CD4-positive, CD25-positive, alpha-beta regulatory T cell (primary cell): ENCODE results near the gene VSIG10L2. TPM values are rescaled to one million over a fixed set of nuclear protein-coding genes. Genes with fewer than 3 reads are reported as not detected.

Experiments
- ATAC-seq, 2 donors: fragments of 150-1000 bp; cut with Tn5 transposase; one replicate each; pipeline ENCODE4 v1.10.0; 2021; ENCODE audit warnings: low read depth in 2 of 2, moderate number of reproducible peaks in 2 of 2, moderate library complexity in 1 of 2
- DNase-seq, 3 donors: peaks; one replicate each; pipeline versions ENCODE4 v3.0.0 to v3.0.0-alpha.2; 2012 to 2022; ENCODE audit warnings: mixed read lengths in 1 of 3
- H3K27ac ChIP-seq: one replicate; pipeline ENCODE4 v1.7.0; 2013; ENCODE audit warnings: mild to moderate bottlenecking, low read length; ENCODE audit not compliant: insufficient read depth, poor library complexity, severe bottlenecking
- H3K27me3 ChIP-seq: one replicate; pipeline ENCODE4 v1.7.0; 2013; ENCODE audit warnings: low read length; ENCODE audit not compliant: control insufficient read depth, insufficient read depth
- H3K36me3 ChIP-seq: one replicate; pipeline ENCODE4 v1.7.0; 2013; ENCODE audit warnings: mild to moderate bottlenecking, low read length, moderate library complexity; ENCODE audit not compliant: control insufficient read depth, insufficient read depth
- H3K4me1 ChIP-seq: 2 replicates; pipeline ENCODE4 v1.7.0; 2013; ENCODE audit warnings: mild to moderate bottlenecking, low read length; ENCODE audit not compliant: insufficient read depth, control insufficient read depth, poor library complexity, severe bottlenecking
- H3K4me3 ChIP-seq: one replicate; pipeline ENCODE4 v1.7.0; 2013; ENCODE audit warnings: low read depth, mild to moderate bottlenecking, low read length, moderate library complexity
- H3K9me3 ChIP-seq, 2 experiments: 1 replicate in 1 of 2; 2 replicates in 1 of 2; pipeline ENCODE4 v1.7.0; 2013; ENCODE audit warnings: low read length in 2 of 2, mild to moderate bottlenecking in 1 of 2, moderate library complexity in 1 of 2; ENCODE audit not compliant: control insufficient read depth in 2 of 2
- H3K27ac Mint-ChIP-seq, 3 donors: one replicate each; pipeline ENCODE4 v1.8.0; 2020 to 2022; ENCODE audit warnings: mild to moderate bottlenecking in 3 of 3, mixed read lengths in 3 of 3, moderate library complexity in 2 of 3
- H3K27me3 Mint-ChIP-seq: one replicate; pipeline ENCODE4 v1.8.0; 2022; ENCODE audit warnings: mild to moderate bottlenecking, mixed read lengths
- H3K36me3 Mint-ChIP-seq: one replicate; pipeline ENCODE4 v1.8.0; 2020; ENCODE audit warnings: mixed read lengths
- H3K4me1 Mint-ChIP-seq, 4 donors: one replicate each; pipeline ENCODE4 v1.8.0; 2020 to 2022; ENCODE audit warnings: mixed read lengths in 4 of 4, mild to moderate bottlenecking in 1 of 4
- H3K4me3 Mint-ChIP-seq, 4 donors: one replicate each; pipeline ENCODE4 v1.8.0; 2020 to 2022; ENCODE audit warnings: mild to moderate bottlenecking in 4 of 4, mixed read lengths in 4 of 4, moderate library complexity in 3 of 4
- H3K9me3 Mint-ChIP-seq, 7 donors: one replicate each; pipeline ENCODE4 v1.8.0; 2020 to 2022; ENCODE audit warnings: mixed read lengths in 7 of 7, mild to moderate bottlenecking in 3 of 7, moderate library complexity in 2 of 7
- polyA plus RNA-seq, 4 donors: library from polyadenylated mRNA; unstranded; fragments of 300-500 nt; fragmentation: Illumina TruSeq; gene quantifications; one replicate each; pipeline ENCODE4 v1.2.3, GENCODE V29; 2021
- total RNA-seq: library from RNA; stranded (reverse); gene quantifications from one replicate; pipeline ENCODE4 v1.2.3, GENCODE V29; 2022

Gene VSIG10L2
- total and polyA plus RNA-seq, 5 donors from 2014 or later: not detected

DNA sequence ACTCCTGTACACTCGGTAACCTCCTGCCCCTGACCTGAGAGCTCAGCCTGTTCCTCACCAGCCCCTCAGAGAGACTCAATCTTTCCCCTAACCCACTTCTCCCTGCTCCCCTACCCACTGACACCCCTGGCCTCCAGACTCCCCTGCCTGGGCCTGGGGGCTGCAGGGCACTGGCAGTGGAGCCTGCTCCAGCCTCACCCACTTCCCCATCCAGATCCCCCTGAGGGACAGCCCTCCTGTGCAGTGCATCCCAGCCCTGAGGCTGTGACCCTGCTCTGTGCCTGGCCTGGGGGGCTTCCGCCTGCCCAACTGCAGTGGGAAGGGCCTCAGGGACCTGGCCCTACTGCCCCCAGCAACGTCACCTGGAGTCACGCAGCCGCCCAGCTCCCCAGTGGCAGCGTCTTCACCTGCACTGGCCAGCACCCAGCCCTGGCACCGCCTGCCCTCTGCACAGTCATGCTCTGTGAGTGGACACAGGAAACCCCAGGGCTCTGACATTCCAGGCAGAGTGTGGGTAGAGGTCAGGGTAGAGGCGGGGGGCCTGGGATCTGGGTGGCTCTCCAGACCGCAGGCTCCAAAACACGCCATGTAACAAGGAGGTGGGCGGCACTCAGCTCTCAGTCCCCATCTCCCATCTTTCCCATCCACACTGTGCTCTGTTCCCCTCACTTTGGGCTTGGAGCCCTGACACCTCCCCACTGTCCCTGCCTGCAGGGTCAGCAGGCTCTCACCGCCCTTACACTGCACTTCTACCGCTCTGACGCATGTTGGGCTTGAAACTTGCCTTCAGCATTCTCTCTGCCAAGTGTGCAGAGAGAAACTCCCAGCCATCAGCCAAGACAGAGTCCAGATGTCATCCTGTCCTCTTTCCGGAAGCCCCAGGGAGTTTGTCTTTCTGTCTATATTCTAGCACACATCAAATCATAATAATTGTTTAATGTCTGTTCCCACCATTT lies 5.1 kb downstream of the VSIG10L2 start:
- no peak overlapping the region for H3K27ac ChIP-seq
- no peak for DNase-seq
- H3K4me1 Mint-ChIP-seq: no peaks in the 10 kb centered on the region
- H3K36me3 ChIP-seq: no peaks in the 10 kb centered on the region
- H3K27ac Mint-ChIP-seq: no peak overlapping the region
- no peak for ATAC-seq
- H3K9me3 ChIP-seq: no peaks in the 10 kb centered on the region
- no peaks in the 10 kb centered on the region for H3K27me3 ChIP-seq
- no peak overlapping the region for H3K4me3 Mint-ChIP-seq
- no peaks in the 10 kb centered on the region for H3K36me3 Mint-ChIP-seq
- H3K9me3 Mint-ChIP-seq: no peaks in the 10 kb centered on the region
- no peaks in the 10 kb centered on the region for H3K4me1 ChIP-seq
- no peak overlapping the region for H3K4me3 ChIP-seq
- H3K27me3 Mint-ChIP-seq: no peaks in the 10 kb centered on the region

DNA sequence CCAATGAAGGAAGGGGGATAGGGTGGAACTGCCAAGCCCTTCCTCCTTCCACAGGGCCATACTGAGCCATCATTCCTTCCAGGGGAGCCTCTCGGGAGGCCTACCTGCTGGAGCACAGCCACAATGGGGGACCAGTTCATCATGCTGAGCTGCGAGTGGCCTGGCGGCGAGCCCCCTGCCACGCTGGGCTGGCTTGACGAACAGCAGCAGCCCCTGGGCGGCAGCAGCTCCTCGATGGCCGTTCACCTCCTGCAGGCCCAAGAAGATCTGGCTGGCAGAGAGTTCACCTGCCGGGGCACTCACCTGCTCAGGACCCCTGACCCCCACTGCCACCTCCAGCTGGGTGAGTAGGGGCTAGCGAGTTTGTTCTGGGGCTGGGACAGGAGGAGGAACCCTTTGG lies 5.9 kb downstream of the VSIG10L2 start:
- Mint-ChIP-seq H3K4me1 (no peaks in the 10 kb centered on the region), H3K36me3 (no peaks in the 10 kb centered on the region), H3K27ac (no peak overlapping the region), H3K4me3 (no peak overlapping the region), H3K27me3 (no peaks in the 10 kb centered on the region), H3K9me3 (no peaks in the 10 kb centered on the region)
- Histone ChIP-seq H3K4me1 (no peaks in the 10 kb centered on the region), H3K36me3 (no peaks in the 10 kb centered on the region), H3K4me3 (no peak overlapping the region), H3K27ac (no peak overlapping the region), H3K27me3 (no peaks in the 10 kb centered on the region), H3K9me3 (no peaks in the 10 kb centered on the region)
- DNase-seq (no peak), ATAC-seq (no peak)

DNA sequence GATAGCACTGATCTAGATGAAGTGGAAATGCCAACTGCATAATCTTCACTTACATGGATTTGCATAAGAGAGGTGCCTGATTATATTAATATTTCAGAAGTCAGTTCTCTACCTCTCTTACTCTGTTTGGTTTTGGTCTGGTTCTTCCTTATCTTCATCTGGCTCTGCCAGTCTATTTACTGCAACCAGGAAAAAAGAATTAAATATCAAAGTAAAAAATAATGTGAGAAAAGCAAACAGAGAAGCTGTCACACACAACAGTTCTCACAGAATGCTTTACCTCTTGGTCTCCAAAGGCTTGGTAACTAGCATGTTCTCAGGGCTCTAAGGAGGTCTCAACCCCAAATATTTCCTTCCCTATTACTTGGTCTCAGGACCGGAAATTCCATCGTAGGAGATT lies 6.7 kb downstream of the VSIG10L2 start:
- Mint-ChIP-seq H3K36me3 (no peaks in the 10 kb centered on the region), H3K4me1 (peaks cover 0 to under 1% (median under 1%) of the 10 kb centered on the region in 4 donors), H3K9me3 (no peaks in the 10 kb centered on the region), H3K27ac (no peak overlapping the region), H3K4me3 (no peak overlapping the region), H3K27me3 (no peaks in the 10 kb centered on the region)
- DNase-seq: no peak
- H3K9me3 ChIP-seq: no peaks in the 10 kb centered on the region
- no peaks in the 10 kb centered on the region for H3K36me3 ChIP-seq
- no peaks in the 10 kb centered on the region for H3K27me3 ChIP-seq
- H3K4me1 ChIP-seq: no peaks in the 10 kb centered on the region
- H3K27ac ChIP-seq: no peak overlapping the region
- H3K4me3 ChIP-seq: no peak overlapping the region
- ATAC-seq: no peak

DNA sequence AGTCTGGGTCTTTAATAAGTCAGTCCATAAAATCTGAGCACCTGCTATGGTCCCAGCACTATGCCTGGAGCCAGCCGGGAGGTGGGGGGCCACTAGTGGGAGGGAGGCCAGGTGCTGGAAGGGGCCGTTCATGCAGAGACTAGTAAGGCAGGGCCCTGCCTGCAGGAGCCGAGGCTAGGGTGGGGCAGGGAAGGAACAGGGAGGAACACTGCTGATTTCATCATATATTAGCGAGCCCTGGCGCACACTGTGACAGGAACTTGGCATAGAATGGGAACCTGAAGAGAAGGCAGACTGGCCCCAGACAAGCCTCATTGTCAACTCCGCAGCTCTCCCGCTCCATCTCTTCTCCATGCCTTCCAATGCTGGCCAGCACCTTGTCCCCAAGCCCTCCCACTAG lies 7.1 kb downstream of the VSIG10L2 start:
- Histone ChIP-seq H3K27me3 (no peaks in the 10 kb centered on the region), H3K4me3 (no peak overlapping the region), H3K36me3 (no peaks in the 10 kb centered on the region), H3K27ac (no peak overlapping the region), H3K4me1 (no peaks in the 10 kb centered on the region), H3K9me3 (no peaks in the 10 kb centered on the region)
- H3K4me1 Mint-ChIP-seq: peaks cover 0 to 5% (median 2%) of the 10 kb centered on the region in 4 donors
- H3K4me3 Mint-ChIP-seq: no peak overlapping the region
- H3K9me3 Mint-ChIP-seq: no peaks in the 10 kb centered on the region
- no peak overlapping the region for H3K27ac Mint-ChIP-seq
- no peaks in the 10 kb centered on the region for H3K36me3 Mint-ChIP-seq
- H3K27me3 Mint-ChIP-seq: no peaks in the 10 kb centered on the region
- no peak for ATAC-seq
- no peak for DNase-seq

DNA sequence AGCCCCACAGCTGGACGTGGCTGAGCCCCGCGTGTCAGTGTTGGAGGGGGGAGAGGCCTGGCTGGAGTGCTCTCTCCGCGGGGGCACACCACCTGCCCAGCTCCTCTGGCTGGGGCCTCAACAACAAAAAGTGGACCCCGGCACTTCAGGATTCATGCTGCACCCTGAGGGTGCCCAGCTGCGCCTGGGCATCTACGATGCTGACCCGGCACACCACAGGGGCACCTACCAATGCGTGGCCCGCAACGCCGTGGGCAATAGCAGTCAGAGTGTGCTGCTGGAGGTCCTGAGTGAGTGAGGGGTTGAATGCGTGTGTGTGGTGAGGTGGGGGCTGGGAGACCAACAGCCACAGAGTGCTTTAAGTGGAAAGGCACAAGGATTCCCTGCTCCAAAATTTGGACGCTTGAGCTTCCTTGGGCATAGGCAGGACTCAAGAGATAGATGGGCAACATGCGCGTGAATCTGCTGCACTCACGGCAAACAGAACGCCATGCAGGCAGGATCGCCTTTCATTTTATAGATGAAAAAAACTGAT lies 7.6 kb downstream of the VSIG10L2 start:
- H3K4me3 Mint-ChIP-seq: no peak overlapping the region
- H3K36me3 Mint-ChIP-seq: no peaks in the 10 kb centered on the region
- H3K4me1 Mint-ChIP-seq: peaks cover 0 to 6% (median 2%) of the 10 kb centered on the region in 4 donors
- H3K27ac Mint-ChIP-seq: no peak overlapping the region
- ATAC-seq: no peak
- H3K27me3 ChIP-seq: no peaks in the 10 kb centered on the region
- no peak overlapping the region for H3K27ac ChIP-seq
- H3K4me3 ChIP-seq: no peak overlapping the region
- H3K9me3 Mint-ChIP-seq: no peaks in the 10 kb centered on the region
- no peak for DNase-seq
- no peaks in the 10 kb centered on the region for H3K27me3 Mint-ChIP-seq
- no peaks in the 10 kb centered on the region for H3K36me3 ChIP-seq
- H3K4me1 ChIP-seq: no peaks in the 10 kb centered on the region
- H3K9me3 ChIP-seq: no peaks in the 10 kb centered on the region

DNA sequence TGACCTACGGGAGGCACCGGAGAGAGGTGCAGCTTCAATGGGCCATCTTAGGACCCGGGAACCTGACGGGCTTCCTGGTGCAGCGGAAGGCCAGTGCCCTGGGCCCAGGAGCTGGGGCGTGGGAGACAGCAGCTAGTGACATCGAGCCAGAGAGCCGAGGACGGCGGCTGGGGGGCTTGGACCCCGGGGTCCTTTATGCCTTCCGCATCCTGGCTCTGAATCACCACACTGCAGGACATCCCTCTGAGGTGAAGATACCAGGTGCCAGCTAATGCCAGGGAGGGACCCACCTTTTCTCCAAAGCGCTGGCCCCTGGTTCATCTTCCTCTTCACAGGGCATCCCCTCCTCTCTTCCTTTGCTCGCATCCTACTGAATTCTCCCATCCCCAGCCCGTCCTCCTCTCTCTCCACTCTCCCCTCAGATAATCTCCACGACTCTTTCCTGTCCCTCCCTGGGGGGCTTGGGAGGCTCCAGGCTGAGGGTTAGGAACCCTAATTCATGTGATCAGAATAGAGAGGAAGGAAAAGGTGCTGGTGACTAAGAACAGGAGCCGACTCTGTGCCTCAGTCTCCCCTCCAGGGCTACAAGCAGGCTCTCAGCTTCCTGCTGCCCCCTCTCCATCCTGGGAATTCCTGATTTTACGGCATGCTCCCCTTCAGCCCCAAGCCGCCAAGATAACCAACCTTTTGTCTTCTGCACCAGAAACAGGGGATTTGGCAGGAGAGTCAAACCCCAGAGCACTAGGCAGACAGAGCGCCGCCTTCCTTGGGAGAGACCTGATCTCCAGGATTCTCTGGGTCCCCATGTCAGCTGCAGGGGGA lies 8.5 kb downstream of the VSIG10L2 start:
- no peaks in the 10 kb centered on the region for H3K36me3 ChIP-seq
- DNase-seq (no peak), ATAC-seq (no peak)
- peaks cover 0 to 6% (median 2%) of the 10 kb centered on the region in 4 donors for H3K4me1 Mint-ChIP-seq
- H3K27ac Mint-ChIP-seq: no peak overlapping the region
- no peaks in the 10 kb centered on the region for H3K36me3 Mint-ChIP-seq
- no peak overlapping the region for H3K4me3 Mint-ChIP-seq
- no peaks in the 10 kb centered on the region for H3K27me3 Mint-ChIP-seq
- H3K9me3 ChIP-seq: no peaks in the 10 kb centered on the region
- H3K27ac ChIP-seq: no peak overlapping the region
- no peak overlapping the region for H3K4me3 ChIP-seq
- no peaks in the 10 kb centered on the region for H3K4me1 ChIP-seq
- no peaks in the 10 kb centered on the region for H3K9me3 Mint-ChIP-seq
- H3K27me3 ChIP-seq: no peaks in the 10 kb centered on the region

DNA sequence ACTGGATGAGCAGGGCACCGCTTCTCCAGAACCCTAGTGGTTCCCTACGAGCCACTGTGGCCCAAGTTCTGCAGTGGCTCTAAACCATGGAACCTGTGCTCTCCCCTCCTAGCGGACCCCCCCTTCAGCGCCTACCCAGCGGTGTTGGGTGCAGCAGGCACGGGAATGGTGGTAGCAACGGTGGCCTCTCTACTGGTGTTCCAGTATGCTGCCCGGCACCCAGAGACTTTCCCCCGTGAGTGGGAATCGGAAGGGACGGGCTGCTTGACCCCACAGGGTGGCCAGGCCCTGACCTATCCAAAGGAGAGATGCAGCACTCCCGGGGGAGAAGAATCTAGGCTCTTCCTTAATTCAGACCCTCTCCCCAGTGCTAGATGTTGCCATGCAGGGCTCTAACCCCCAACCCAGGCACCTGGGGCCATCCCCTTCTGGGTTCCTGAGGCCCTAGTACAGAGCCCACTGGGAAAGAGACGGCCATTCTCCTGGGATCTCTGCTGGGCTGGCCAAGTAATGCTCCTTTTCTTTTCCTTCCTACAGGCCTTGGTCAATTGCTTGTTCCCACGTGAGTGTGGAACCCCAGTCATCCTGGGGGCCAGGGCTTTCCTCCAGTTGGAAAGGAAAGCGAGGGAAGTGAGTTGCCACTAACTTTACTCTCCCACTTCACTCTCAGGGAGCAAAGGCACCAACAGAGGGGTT lies 9.2 kb downstream of the VSIG10L2 start:
- ATAC-seq (no peak), DNase-seq (no peak)
- Histone ChIP-seq H3K27ac (no peak overlapping the region), H3K4me3 (no peak overlapping the region), H3K4me1 (no peaks in the 10 kb centered on the region), H3K27me3 (no peaks in the 10 kb centered on the region), H3K9me3 (no peaks in the 10 kb centered on the region), H3K36me3 (no peaks in the 10 kb centered on the region)
- Mint-ChIP-seq H3K4me1 (peaks cover 0 to 6% (median 2%) of the 10 kb centered on the region in 4 donors), H3K4me3 (no peak overlapping the region), H3K9me3 (no peaks in the 10 kb centered on the region), H3K27ac (no peak overlapping the region), H3K36me3 (no peaks in the 10 kb centered on the region), H3K27me3 (no peaks in the 10 kb centered on the region)
